Skeletal muscle satellite cell (primary cell): ENCODE measurements around the gene TMEM30A.
A peak's percentile ranks its signal among the peaks of the same experiment; 100 is the strongest.

ENCODE experiments used
- H3K27me3 ChIP-seq: 2 replicates; pipeline ENCODE4 v1.7.0; 2013; ENCODE audit warnings: low read length; ENCODE audit not compliant: control insufficient read depth, insufficient read depth
- H3K36me3 ChIP-seq: 2 replicates; pipeline ENCODE4 v1.7.0; 2013; ENCODE audit warnings: mild to moderate bottlenecking, control low read depth, low read length; ENCODE audit not compliant: insufficient read depth
- H3K4me1 ChIP-seq: 2 replicates; pipeline ENCODE4 v1.7.0; 2013; ENCODE audit warnings: low read length; ENCODE audit not compliant: control insufficient read depth, insufficient read depth
- H3K4me2 ChIP-seq: 2 replicates; pipeline ENCODE4 v1.7.0; 2013; ENCODE audit warnings: mild to moderate bottlenecking, low read length
- H3K4me3 ChIP-seq: 2 replicates; pipeline ENCODE4 v1.7.0; 2013; ENCODE audit warnings: low read length
- H3K9ac ChIP-seq: 2 replicates; pipeline ENCODE4 v1.7.0; 2013; ENCODE audit warnings: mild to moderate bottlenecking, low read depth, low read length, moderate library complexity
- H3K9me3 ChIP-seq: replicated peaks from 2 replicates; pipeline ENCODE4 v1.7.0; 2013; ENCODE audit warnings: mild to moderate bottlenecking, control low read depth, low read length

TMEM30A gene

GRCh38 chr6:75278474-75279077, 6.0 kb downstream of the TMEM30A start:
- no peak overlapping the region for H3K9ac ChIP-seq
- H3K4me3 ChIP-seq, result no peak overlapping the region
- H3K9me3 ChIP-seq, result no peaks in the 10 kb centered on the region
- H3K36me3 ChIP-seq, result no peaks in the 10 kb centered on the region
- H3K4me1 ChIP-seq, result peaks cover 47% of the 10 kb centered on the region
- H3K4me2 ChIP-seq, result no peak overlapping the region
- H3K27me3 ChIP-seq, result no peaks in the 10 kb centered on the region

GRCh38 chr6:75275067-75275466, 9.5 kb downstream of the TMEM30A start:
- no peak overlapping the region for H3K4me3 ChIP-seq
- no peak overlapping the region for H3K9ac ChIP-seq
- H3K27me3 ChIP-seq, result no peaks in the 10 kb centered on the region
- no peaks in the 10 kb centered on the region for H3K9me3 ChIP-seq
- peaks cover 9% of the 10 kb centered on the region for H3K36me3 ChIP-seq
- peak overlapping the region; percentile 29 for H3K4me2 ChIP-seq
- peaks cover 29% of the 10 kb centered on the region for H3K4me1 ChIP-seq

GRCh38 chr6:75273009-75273408, 11.6 kb downstream of the TMEM30A start:
- Histone ChIP-seq H3K4me2 (no peak overlapping the region), H3K36me3 (peaks cover 9% of the 10 kb centered on the region), H3K4me3 (no peak overlapping the region), H3K9ac (no peak overlapping the region), H3K9me3 (no peaks in the 10 kb centered on the region), H3K4me1 (peaks cover 16% of the 10 kb centered on the region), H3K27me3 (no peaks in the 10 kb centered on the region)

DNA sequence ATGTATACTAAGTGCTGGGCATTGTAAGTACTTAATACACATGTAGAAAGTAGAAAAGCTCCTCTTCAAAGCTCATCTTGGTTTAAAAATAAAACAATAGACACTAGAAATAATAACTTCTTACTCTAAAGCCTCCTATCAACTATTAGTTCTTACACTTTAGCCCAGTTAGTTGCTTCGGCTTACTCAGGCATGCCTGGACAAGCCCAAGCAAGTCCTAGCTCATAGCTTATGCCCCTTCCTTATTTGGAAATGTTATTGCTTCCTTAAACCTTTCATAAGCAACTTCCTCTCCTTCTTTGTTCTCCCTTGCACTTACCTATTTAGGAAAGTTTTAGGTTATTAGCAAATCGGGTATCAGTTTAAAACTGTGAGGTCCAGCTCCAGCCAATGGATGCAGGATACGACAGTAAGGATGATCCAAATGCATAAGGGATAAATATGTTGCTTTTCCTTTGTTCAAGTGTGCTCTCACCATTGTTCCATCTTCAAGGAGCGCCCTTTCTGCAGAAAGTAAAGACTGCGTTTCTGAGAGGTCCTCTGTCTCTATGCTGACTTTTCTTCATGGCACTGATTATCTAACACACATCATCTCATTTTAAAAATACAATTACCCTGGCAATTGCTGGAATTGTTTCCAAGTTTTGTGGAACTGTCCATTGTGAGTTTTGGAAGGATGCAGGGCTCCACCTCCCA, 12.3 kb downstream of the TMEM30A start:
- Histone ChIP-seq H3K4me1 (peaks cover 16% of the 10 kb centered on the region), H3K4me3 (no peak overlapping the region), H3K4me2 (no peak overlapping the region), H3K9ac (no peak overlapping the region), H3K36me3 (peaks cover 9% of the 10 kb centered on the region), H3K27me3 (no peaks in the 10 kb centered on the region), H3K9me3 (no peaks in the 10 kb centered on the region)

GRCh38 chr6:75268988-75269354, 15.6 kb downstream of the TMEM30A start:
- H3K9me3 ChIP-seq, result no peaks in the 10 kb centered on the region
- no peaks in the 10 kb centered on the region for H3K4me1 ChIP-seq
- no peak overlapping the region for H3K9ac ChIP-seq
- peaks cover 12% of the 10 kb centered on the region for H3K36me3 ChIP-seq
- no peaks in the 10 kb centered on the region for H3K27me3 ChIP-seq
- no peak overlapping the region for H3K4me2 ChIP-seq
- H3K4me3 ChIP-seq, result no peak overlapping the region

GRCh38 chr6:75268121-75268987, 16.2 kb downstream of the TMEM30A start:
- no peaks in the 10 kb centered on the region for H3K4me1 ChIP-seq
- H3K9me3 ChIP-seq, result no peaks in the 10 kb centered on the region
- no peak overlapping the region for H3K9ac ChIP-seq
- H3K27me3 ChIP-seq, result no peaks in the 10 kb centered on the region
- H3K4me2 ChIP-seq, result no peak overlapping the region
- no peak overlapping the region for H3K4me3 ChIP-seq
- H3K36me3 ChIP-seq, result peaks cover 18% of the 10 kb centered on the region

DNA sequence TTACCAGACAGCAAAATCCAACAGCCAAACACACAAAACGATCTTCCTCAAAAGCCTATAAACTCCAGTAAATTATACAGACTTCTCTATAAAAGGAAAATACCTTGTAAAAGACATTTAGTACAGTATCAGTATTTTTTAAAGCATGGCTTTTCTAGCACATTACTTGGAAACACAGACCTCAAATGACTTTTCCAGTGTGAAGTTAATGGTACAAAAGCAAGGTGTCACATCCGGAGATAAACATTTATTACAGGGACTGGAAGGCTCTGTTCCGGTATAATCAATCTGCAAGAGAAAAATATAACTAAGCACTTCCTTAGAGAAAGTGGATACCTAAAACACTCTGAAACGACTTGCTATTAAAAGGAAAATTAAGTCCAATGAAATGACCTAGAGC, 17.1 kb downstream of the TMEM30A start:
- Histone ChIP-seq H3K36me3 (peaks cover 18% of the 10 kb centered on the region), H3K4me2 (no peak overlapping the region), H3K27me3 (no peaks in the 10 kb centered on the region), H3K4me3 (no peak overlapping the region), H3K9me3 (no peaks in the 10 kb centered on the region), H3K4me1 (no peaks in the 10 kb centered on the region), H3K9ac (no peak overlapping the region)

- Histone ChIP-seq H3K36me3 (peaks cover 19% of the 10 kb centered on the region), H3K9me3 (no peaks in the 10 kb centered on the region), H3K4me2 (no peak overlapping the region), H3K27me3 (no peaks in the 10 kb centered on the region), H3K4me1 (no peaks in the 10 kb centered on the region), H3K4me3 (no peak overlapping the region), H3K9ac (no peak overlapping the region)
Observed at GRCh38 chr6:75266716-75267291, 17.8 kb downstream of the TMEM30A start.

DNA sequence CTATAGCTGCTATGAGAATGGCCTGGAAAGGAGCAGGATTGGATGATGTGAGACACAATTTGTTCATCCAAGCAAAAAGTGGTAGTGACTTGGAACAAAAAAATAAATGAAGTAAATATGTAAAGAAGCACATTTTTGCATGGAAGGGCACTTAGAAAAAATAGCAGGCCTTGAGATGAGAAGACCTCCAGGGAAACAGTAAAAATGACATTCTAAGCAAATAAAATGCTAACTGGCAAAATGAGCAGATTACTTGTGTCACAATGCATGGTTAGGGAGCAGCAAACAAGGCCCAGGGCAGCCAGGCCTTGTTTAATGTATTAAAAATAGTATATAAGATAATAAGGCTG, 21.2 kb downstream of the TMEM30A start:
- Histone ChIP-seq H3K4me2 (no peak overlapping the region), H3K9ac (no peak overlapping the region), H3K4me1 (no peaks in the 10 kb centered on the region), H3K36me3 (peaks cover 30% of the 10 kb centered on the region), H3K4me3 (no peak overlapping the region), H3K9me3 (no peaks in the 10 kb centered on the region), H3K27me3 (no peaks in the 10 kb centered on the region)

DNA sequence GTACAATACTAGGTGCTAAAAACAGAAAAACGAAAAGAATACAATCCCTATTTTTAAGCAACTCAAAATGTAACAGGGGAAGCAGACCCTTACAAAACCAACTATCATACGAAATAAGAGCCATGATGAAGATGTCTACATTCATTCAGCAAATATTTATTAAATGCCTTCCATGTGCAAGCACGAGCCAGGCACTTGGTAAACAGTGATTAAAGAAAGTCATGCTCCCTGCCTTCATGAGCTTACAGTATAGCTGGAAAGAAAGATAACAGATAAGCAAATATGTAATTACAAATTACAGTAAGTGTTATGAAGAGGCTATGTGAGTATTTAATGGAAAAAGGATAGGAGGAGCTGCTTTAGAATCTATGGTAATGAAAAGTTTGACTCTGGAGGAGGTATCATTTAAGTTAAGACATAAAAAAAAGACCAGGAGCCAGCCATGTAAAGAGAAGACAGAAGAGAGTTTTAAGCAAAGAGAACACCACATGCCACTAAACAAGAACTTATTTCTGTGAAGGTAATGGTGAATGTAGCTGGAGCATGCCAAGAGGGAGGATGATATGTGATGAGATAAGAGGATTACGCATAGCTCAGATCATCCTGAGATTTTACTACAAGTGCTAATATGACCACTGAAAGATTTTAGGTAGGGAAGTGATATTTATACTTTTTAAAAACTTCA, 21.7 kb downstream of the TMEM30A start:
- peaks cover 30% of the 10 kb centered on the region for H3K36me3 ChIP-seq
- no peak overlapping the region for H3K4me3 ChIP-seq
- H3K4me2 ChIP-seq, result no peak overlapping the region
- H3K4me1 ChIP-seq, result no peaks in the 10 kb centered on the region
- no peaks in the 10 kb centered on the region for H3K9me3 ChIP-seq
- H3K27me3 ChIP-seq, result no peaks in the 10 kb centered on the region
- no peak overlapping the region for H3K9ac ChIP-seq

DNA sequence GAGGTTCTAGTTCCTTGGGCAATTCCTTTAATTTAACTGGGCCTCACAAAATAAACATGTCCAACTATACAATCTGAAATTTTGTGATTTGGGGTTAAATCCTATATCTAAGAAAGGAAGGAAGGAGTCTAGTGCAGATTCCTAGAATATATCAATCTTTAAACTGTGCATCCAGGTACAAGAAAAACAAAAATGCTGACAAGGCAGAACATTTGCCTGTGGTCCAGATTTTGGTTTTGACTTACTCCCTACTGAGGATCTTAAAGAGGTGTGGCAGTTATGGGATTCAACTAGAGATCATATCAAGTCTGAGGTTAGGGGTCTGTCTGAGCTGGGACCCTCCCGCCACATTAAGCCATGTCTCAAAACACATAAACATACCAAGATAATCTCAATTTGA, 23.3 kb downstream of the TMEM30A start:
- peaks cover 30% of the 10 kb centered on the region for H3K36me3 ChIP-seq
- no peak overlapping the region for H3K9ac ChIP-seq
- no peaks in the 10 kb centered on the region for H3K4me1 ChIP-seq
- H3K4me2 ChIP-seq, result no peak overlapping the region
- H3K9me3 ChIP-seq, result no peaks in the 10 kb centered on the region
- no peaks in the 10 kb centered on the region for H3K27me3 ChIP-seq
- H3K4me3 ChIP-seq, result no peak overlapping the region
